BLaER1 treated with 17β-estradiol and CSF1 and Interleukin-3, amounts not matched to agents 10 nM and 100 nM (cell line): ENCODE results near the gene FHOD1.

Source experiments
- H3K27ac ChIP-seq, 11 experiments: shearing (Covaris generic); formaldehyde crosslinking; 2 replicates each; pipeline ENCODE4 v1.8.1; 2022
- H3K27me3 ChIP-seq, 11 experiments: shearing (Covaris generic); formaldehyde crosslinking; 2 replicates each; pipeline ENCODE4 v1.8.1; 2022
- H3K36me3 ChIP-seq, 11 experiments: shearing (Covaris generic); formaldehyde crosslinking; 2 replicates each; pipeline ENCODE4 v1.8.1; 2022
- H3K4me1 ChIP-seq, 10 experiments: shearing (Covaris generic); formaldehyde crosslinking; 2 replicates each; pipeline ENCODE4 v1.8.1; 2022
- H3K4me2 ChIP-seq, 11 experiments: shearing (Covaris generic); formaldehyde crosslinking; 2 replicates each; pipeline ENCODE4 v1.8.1; 2022
- H3K4me3 ChIP-seq, 10 experiments: shearing (Covaris generic); formaldehyde crosslinking; 2 replicates each; pipeline ENCODE4 v1.8.1; 2022
- H3K9ac ChIP-seq, 11 experiments: shearing (Covaris generic); formaldehyde crosslinking; 2 replicates each; pipeline ENCODE4 v1.8.1; 2022
- H3K9me3 ChIP-seq, 11 experiments: shearing (Covaris generic); formaldehyde crosslinking; replicated peaks in 1 of 11; 2 replicates each; pipeline ENCODE4 v1.8.1; 2022
- H4K20me1 ChIP-seq, 11 experiments: shearing (Covaris generic); formaldehyde crosslinking; 2 replicates each; pipeline ENCODE4 v1.8.1; 2022
- Cebpa-rat ChIP-seq, 11 experiments: shearing (Covaris generic); IDR thresholded peaks; 2 replicates each; pipeline ENCODE4 v1.8.1; 2022

FHOD1 gene

GRCh38 chr16:67190448-67191399 is 56.6 kb downstream of the FHOD1 start:
- no peaks in the 10 kb centered on the region for H3K9me3 ChIP-seq
- H4K20me1 ChIP-seq: peaks cover 11 to 42% (median 34%) of the 10 kb centered on the region in 11 experiments; a peak in 21 of 22 replicates
- no peak overlapping the region for H3K27ac ChIP-seq
- H3K4me3 ChIP-seq: no peak overlapping the region
- peaks cover 0 to 9% (median 3%) of the 10 kb centered on the region in 11 experiments; a peak in 11 of 22 replicates for H3K27me3 ChIP-seq
- H3K36me3 ChIP-seq: peaks cover 18 to 31% (median 28%) of the 10 kb centered on the region in 11 experiments
- H3K4me1 ChIP-seq: peaks cover 39 to 58% (median 50%) of the 10 kb centered on the region in 10 experiments
- TF ChIP-seq Cebpa-rat (IDR thresholded peaks at IDR 0.05): no peak
- H3K9ac ChIP-seq: no peak overlapping the region
- peak overlapping the region in 9 of 11 experiments; percentile 49 to 100 (median 81); a peak in 13 of 22 replicates for H3K4me2 ChIP-seq

- no peak within 1 kb of the TSS for H3K4me3 ChIP-seq
These were observed 57.2 kb downstream of the FHOD1 start, which contains the start of gene EXOC3L1 for GRCh38 chr16:67190041-67190440. Gene EXOC3L1, minus strand, starts transcription at chr16:67190136. Its CDS starts 460 bp downstream, at chr16:67189676.

GRCh38 chr16:67188798-67189197 is 58.5 kb downstream of the FHOD1 start:
- no peak for TF ChIP-seq Cebpa-rat (IDR thresholded peaks at IDR 0.05)
- Histone ChIP-seq H3K9ac (no peak overlapping the region), H3K36me3 (peaks cover 0 to 11% (median 9%) of the 10 kb centered on the region in 11 experiments; a peak in 17 of 22 replicates), H3K27me3 (peaks cover 9 to 27% (median 18%) of the 10 kb centered on the region in 11 experiments), H3K9me3 (no peaks in the 10 kb centered on the region), H3K4me3 (no peak overlapping the region), H3K4me1 (peaks cover 43 to 56% (median 53%) of the 10 kb centered on the region in 10 experiments), H3K27ac (no peak overlapping the region), H3K4me2 (no peak overlapping the region), H4K20me1 (peaks cover 0 to 37% (median 27%) of the 10 kb centered on the region in 11 experiments; a peak in 21 of 22 replicates)

More at GRCh38 chr16:67190041-67190440, 57.2 kb downstream of the FHOD1 start, which contains the start of gene EXOC3L1:
- 0 out of 22 replicates have a peak within 1 kb of the TSS, but pooled peaks of 1 of the 11 experiments have one; percentile 24 for H3K9ac ChIP-seq
- peaks cover 40 to 58% (median 53%) of the 10 kb centered on the region in 10 experiments for H3K4me1 ChIP-seq
- peaks cover 5 to 40% (median 30%) of the 10 kb centered on the region in 11 experiments; a peak in 21 of 22 replicates for H4K20me1 ChIP-seq
- no peak for TF ChIP-seq Cebpa-rat (IDR thresholded peaks at IDR 0.05)
- peaks cover 2 to 16% (median 8%) of the 10 kb centered on the region in 11 experiments for H3K27me3 ChIP-seq
- no peak within 1 kb of the TSS for H3K27ac ChIP-seq
- peaks cover 11 to 24% (median 21%) of the 10 kb centered on the region in 11 experiments for H3K36me3 ChIP-seq
- H3K9me3 ChIP-seq: no peaks in the 10 kb centered on the region
- H3K4me2 ChIP-seq: peak within 1 kb of the TSS in 10 of 11 experiments; percentile 9 to 100 (median 68); a peak in 14 of 22 replicates

- Histone ChIP-seq H3K9me3 (no peaks in the 10 kb centered on the region), H3K4me1 (peaks cover 38 to 51% (median 48%) of the 10 kb centered on the region in 10 experiments), H3K27me3 (peaks cover 9 to 27% (median 18%) of the 10 kb centered on the region in 11 experiments), H3K9ac (no peak overlapping the region), H3K4me3 (no peak overlapping the region), H4K20me1 (peaks cover 0 to 32% (median 22%) of the 10 kb centered on the region in 11 experiments; a peak in 20 of 22 replicates), H3K27ac (no peak overlapping the region), H3K36me3 (peaks cover 0 to 7% (median 4%) of the 10 kb centered on the region in 11 experiments; a peak in 14 of 22 replicates), H3K4me2 (no peak overlapping the region)
- TF ChIP-seq Cebpa-rat (IDR thresholded peaks at IDR 0.05): no peak
These were observed 59.0 kb downstream of the FHOD1 start for GRCh38 chr16:67188323-67188722.

GRCh38 chr16:67187175-67187890 is 59.9 kb downstream of the FHOD1 start:
- Histone ChIP-seq H3K4me3 (no peak overlapping the region), H4K20me1 (peaks cover 0 to 31% (median 15%) of the 10 kb centered on the region in 11 experiments; a peak in 18 of 22 replicates), H3K27ac (no peak overlapping the region), H3K9ac (no peak overlapping the region), H3K36me3 (no peaks in the 10 kb centered on the region), H3K9me3 (no peaks in the 10 kb centered on the region), H3K4me1 (peaks cover 41 to 53% (median 50%) of the 10 kb centered on the region in 10 experiments), H3K27me3 (peaks cover 9 to 27% (median 18%) of the 10 kb centered on the region in 11 experiments), H3K4me2 (no peak overlapping the region)
- TF ChIP-seq Cebpa-rat (IDR thresholded peaks at IDR 0.05): no peak

- Histone ChIP-seq H3K4me1 (peaks cover 45 to 58% (median 55%) of the 10 kb centered on the region in 10 experiments), H3K36me3 (no peaks in the 10 kb centered on the region), H3K27me3 (peaks cover 9 to 27% (median 18%) of the 10 kb centered on the region in 11 experiments), H3K9ac (no peak overlapping the region), H3K9me3 (no peaks in the 10 kb centered on the region), H3K27ac (no peak overlapping the region), H3K4me3 (no peak overlapping the region), H3K4me2 (no peak overlapping the region), H4K20me1 (peaks cover 0 to 39% (median 16%) of the 10 kb centered on the region in 11 experiments; a peak in 17 of 22 replicates)
- no peak for TF ChIP-seq Cebpa-rat (IDR thresholded peaks at IDR 0.05)
These were observed 60.7 kb downstream of the FHOD1 start for GRCh38 chr16:67186550-67186950.

- Histone ChIP-seq H3K27ac (no peak overlapping the region), H3K4me3 (no peak overlapping the region; a peak in 1 of 20 replicates), H3K9me3 (no peaks in the 10 kb centered on the region), H3K4me2 (peak overlapping the region; percentile 8 to 100 (median 94); a peak in 14 of 22 replicates), H3K36me3 (peaks cover 0 to 5% (median 0%) of the 10 kb centered on the region in 11 experiments; a peak in 2 of 22 replicates), H4K20me1 (peaks cover 4 to 48% (median 24%) of the 10 kb centered on the region in 11 experiments; a peak in 19 of 22 replicates), H3K9ac (no peak overlapping the region), H3K27me3 (peaks cover 9 to 27% (median 18%) of the 10 kb centered on the region in 11 experiments), H3K4me1 (peaks cover 45 to 58% (median 55%) of the 10 kb centered on the region in 10 experiments)
- TF ChIP-seq Cebpa-rat (IDR thresholded peaks at IDR 0.05): no peak
These were observed 61.6 kb downstream of the FHOD1 start for GRCh38 chr16:67185651-67186134.
